SK-N-SH treated with all-trans-retinoic acid at 6 μM for 48 hours (cell line): Measurements from ENCODE around the gene KIF2A.

Source experiments
- ATAC-seq: fragments of 200-7000 bp; cut with Tn5 transposase; 3 replicates; pipeline ENCODE4 v1.9.1; 2020; ENCODE audit warnings: mild to moderate bottlenecking, moderate library complexity
- BACH2 ChIP-seq: fragments of 250-450 bp; sonication (Bioruptor Pico); IDR thresholded peaks from 2 replicates; pipeline ENCODE4 v1.9.0; 2021; ENCODE audit warnings: mild to moderate bottlenecking, borderline replicate concordance
- CREB5 ChIP-seq: fragments of 250-450 bp; sonication (Bioruptor Pico); IDR thresholded peaks from 2 replicates; pipeline ENCODE4 v1.5.1; 2020; ENCODE audit warnings: low read depth, mild to moderate bottlenecking, moderate library complexity
- CSDC2 ChIP-seq: fragments of 250-450 bp; sonication (Bioruptor Pico); IDR thresholded peaks from 2 replicates; pipeline ENCODE4 v1.5.0; 2020; ENCODE audit warnings: mild to moderate bottlenecking, moderate library complexity
- CSRNP3 ChIP-seq: fragments of 250-450 bp; sonication (Bioruptor Pico); IDR thresholded peaks from 2 replicates; pipeline ENCODE4 v1.5.1; 2021; ENCODE audit warnings: mild to moderate bottlenecking, moderate library complexity
- GLIS3 ChIP-seq: fragments of 250-450 bp; sonication (Bioruptor Pico); IDR thresholded peaks from 2 replicates; pipeline ENCODE4 v1.5.0; 2020; ENCODE audit warnings: mild to moderate bottlenecking, moderate library complexity
- ISL1 ChIP-seq: fragments of 250-450 bp; sonication (Bioruptor Pico); IDR thresholded peaks from 2 replicates; pipeline ENCODE4 v2.1.2; 2022; ENCODE audit warnings: mild to moderate bottlenecking, moderate library complexity
- OSR1 ChIP-seq: fragments of 250-450 bp; sonication (Bioruptor Pico); IDR thresholded peaks from 2 replicates; pipeline ENCODE4 v1.8.0; 2022; ENCODE audit warnings: moderate library complexity, mild to moderate bottlenecking, inconsistent platforms
- PPARA ChIP-seq: fragments of 250-450 bp; sonication (Bioruptor Pico); IDR thresholded peaks from 2 replicates; pipeline ENCODE4 v1.5.0; 2020; ENCODE audit warnings: mild to moderate bottlenecking, borderline replicate concordance
- RARB ChIP-seq: fragments of 250-450 bp; sonication (Bioruptor Pico); IDR thresholded peaks from 2 replicates; pipeline ENCODE4 v1.8.0; 2021; ENCODE audit warnings: mild to moderate bottlenecking, moderate library complexity
- SNAI2 ChIP-seq: fragments of 250-450 bp; sonication (Bioruptor Pico); IDR thresholded peaks from 2 replicates; pipeline ENCODE4 v1.5.0; 2020; ENCODE audit warnings: mild to moderate bottlenecking, moderate library complexity
- TOX ChIP-seq: fragments of 250-450 bp; sonication (Bioruptor Pico); IDR thresholded peaks from 2 replicates; pipeline ENCODE4 v1.8.0; 2021; ENCODE audit warnings: mild to moderate bottlenecking, moderate library complexity, borderline replicate concordance
- TSHZ2 ChIP-seq: fragments of 250-450 bp; sonication (Bioruptor Pico); IDR thresholded peaks from 2 replicates; pipeline ENCODE4 v1.5.0; 2020; ENCODE audit warnings: mild to moderate bottlenecking, moderate library complexity
- ZFP3 ChIP-seq: fragments of 250-450 bp; sonication (Bioruptor Pico); IDR thresholded peaks from 2 replicates; pipeline ENCODE4 v1.5.0; 2020; ENCODE audit warnings: mild to moderate bottlenecking, moderate library complexity
- ZFP30 ChIP-seq: fragments of 450-650 bp; formaldehyde crosslinking; IDR thresholded peaks from 2 replicates; pipeline ENCODE4 v1.5.0; 2022; ENCODE audit warnings: mild to moderate bottlenecking, moderate library complexity
- ZNF565 ChIP-seq: fragments of 450-650 bp; formaldehyde crosslinking; conservative IDR thresholded peaks from 2 replicates; pipeline ENCODE4 v1.5.0; 2020; ENCODE audit warnings: low read depth, mild to moderate bottlenecking, moderate library complexity
- ZNF70 ChIP-seq: fragments of 450-650 bp; formaldehyde crosslinking; IDR thresholded peaks from 2 replicates; pipeline ENCODE4 v1.5.0; 2020; ENCODE audit warnings: mild to moderate bottlenecking, moderate library complexity
- ZNF8 ChIP-seq: fragments of 450-650 bp; formaldehyde crosslinking; IDR thresholded peaks from 2 replicates; pipeline ENCODE4 v1.5.0; 2020; ENCODE audit warnings: mild to moderate bottlenecking, moderate library complexity

KIF2A gene

GRCh38 chr5:62334082-62334481 is 28.1 kb downstream of the KIF2A start:
- TF ChIP-seq ZNF565 (CRISPR knock-in tag): no peak
- TF ChIP-seq ZNF70 (CRISPR knock-in tag): no peak
- no peak for TF ChIP-seq BACH2 (CRISPR knock-in tag)
- TF ChIP-seq ISL1 (CRISPR knock-in tag): no peak
- no peak for TF ChIP-seq CSDC2 (CRISPR knock-in tag)
- no peak for TF ChIP-seq RARB (CRISPR knock-in tag)
- TF ChIP-seq SNAI2 (CRISPR knock-in tag): no peak
- TF ChIP-seq GLIS3: no peak
- ATAC-seq: no peak

GRCh38 chr5:62340392-62340791 is 34.4 kb downstream of the KIF2A start:
- TF ChIP-seq CSDC2 (CRISPR knock-in tag) (no peak), RARB (CRISPR knock-in tag) (no peak), ZNF70 (CRISPR knock-in tag) (no peak), PPARA (CRISPR knock-in tag) (no peak), ZFP30 (no peak), CSRNP3 (CRISPR knock-in tag) (no peak), ISL1 (CRISPR knock-in tag) (no peak), SNAI2 (CRISPR knock-in tag) (no peak)
- ATAC-seq: peak; percentile 60; the same call in 1 of the 3 replicates

GRCh38 chr5:62340979-62341378 is 35.0 kb downstream of the KIF2A start:
- no peak for TF ChIP-seq TSHZ2 (CRISPR knock-in tag)
- no peak for TF ChIP-seq TOX (CRISPR knock-in tag)
- TF ChIP-seq ZNF70 (CRISPR knock-in tag): no peak
- no peak for TF ChIP-seq CSDC2 (CRISPR knock-in tag)
- no peak for TF ChIP-seq RARB (CRISPR knock-in tag)
- no peak for TF ChIP-seq ISL1 (CRISPR knock-in tag)
- no peak for TF ChIP-seq CSRNP3 (CRISPR knock-in tag)
- TF ChIP-seq OSR1 (CRISPR knock-in tag): no peak
- no peak for TF ChIP-seq ZNF8 (CRISPR knock-in tag)
- TF ChIP-seq CREB5 (CRISPR knock-in tag): no peak
- TF ChIP-seq, all 23 proteins: peak for 0
- no peak for ATAC-seq

GRCh38 chr5:62341783-62342475 is 35.9 kb downstream of the KIF2A start:
- TF ChIP-seq CREB5 (CRISPR knock-in tag) (no peak), TOX (CRISPR knock-in tag) (no peak), CSDC2 (CRISPR knock-in tag) (no peak), ZFP3 (CRISPR knock-in tag) (no peak)

More at GRCh38 chr5:62341783-62342475, 35.9 kb downstream of the KIF2A start:
- no peak for ATAC-seq
